ENCODE measurements around the gene ZFX.

ZFX gene

DNA sequence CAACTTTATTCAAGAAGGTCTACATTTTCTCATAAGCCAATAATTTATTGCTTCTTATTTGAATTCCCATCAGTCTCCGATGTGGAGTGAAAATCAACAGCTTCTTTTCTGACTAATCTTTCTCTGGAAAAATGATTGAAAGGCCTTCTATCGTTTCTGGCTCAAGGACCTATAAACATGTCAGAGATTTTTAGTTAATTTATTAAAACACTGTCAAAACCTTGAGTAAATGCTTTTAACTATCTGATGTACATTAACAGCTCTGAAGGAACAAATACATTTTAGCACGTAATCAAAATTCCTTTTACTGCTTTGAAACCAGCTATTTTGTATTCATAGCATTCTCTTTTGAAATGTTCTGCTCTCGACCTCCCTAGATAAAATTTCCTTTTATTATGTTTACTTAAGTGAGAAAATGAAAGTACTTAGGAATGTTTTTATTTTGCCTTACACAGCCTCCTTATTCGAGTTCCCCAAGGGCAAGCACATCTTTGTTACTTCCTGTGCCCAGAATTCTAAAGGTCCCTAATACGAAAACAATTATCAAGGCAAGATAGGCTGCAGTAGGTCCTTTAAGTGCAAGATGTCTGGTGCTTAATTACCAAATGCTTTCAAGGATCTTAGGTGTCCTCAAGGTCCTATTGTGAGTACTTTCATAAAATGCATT is 3.1 kb upstream of the ZFX start:
- H3K4me3 ChIP-seq (ENCODE audit: low read depth, low read length) = no peak overlapping the region
- TF ChIP-seq, protein P1, sequence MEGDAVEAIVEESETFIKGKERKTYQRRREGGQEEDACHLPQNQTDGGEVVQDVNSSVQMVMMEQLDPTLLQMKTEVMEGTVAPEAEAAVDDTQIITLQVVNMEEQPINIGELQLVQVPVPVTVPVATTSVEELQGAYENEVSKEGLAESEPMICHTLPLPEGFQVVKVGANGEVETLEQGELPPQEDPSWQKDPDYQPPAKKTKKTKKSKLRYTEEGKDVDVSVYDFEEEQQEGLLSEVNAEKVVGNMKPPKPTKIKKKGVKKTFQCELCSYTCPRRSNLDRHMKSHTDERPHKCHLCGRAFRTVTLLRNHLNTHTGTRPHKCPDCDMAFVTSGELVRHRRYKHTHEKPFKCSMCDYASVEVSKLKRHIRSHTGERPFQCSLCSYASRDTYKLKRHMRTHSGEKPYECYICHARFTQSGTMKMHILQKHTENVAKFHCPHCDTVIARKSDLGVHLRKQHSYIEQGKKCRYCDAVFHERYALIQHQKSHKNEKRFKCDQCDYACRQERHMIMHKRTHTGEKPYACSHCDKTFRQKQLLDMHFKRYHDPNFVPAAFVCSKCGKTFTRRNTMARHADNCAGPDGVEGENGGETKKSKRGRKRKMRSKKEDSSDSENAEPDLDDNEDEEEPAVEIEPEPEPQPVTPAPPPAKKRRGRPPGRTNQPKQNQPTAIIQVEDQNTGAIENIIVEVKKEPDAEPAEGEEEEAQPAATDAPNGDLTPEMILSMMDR (conservative IDR thresholded peaks at IDR 0.05; ENCODE audit: low read depth, low read length) = no peak
- peak; percentile 39 for DNase-seq (ENCODE audit: low read depth)

DNA sequence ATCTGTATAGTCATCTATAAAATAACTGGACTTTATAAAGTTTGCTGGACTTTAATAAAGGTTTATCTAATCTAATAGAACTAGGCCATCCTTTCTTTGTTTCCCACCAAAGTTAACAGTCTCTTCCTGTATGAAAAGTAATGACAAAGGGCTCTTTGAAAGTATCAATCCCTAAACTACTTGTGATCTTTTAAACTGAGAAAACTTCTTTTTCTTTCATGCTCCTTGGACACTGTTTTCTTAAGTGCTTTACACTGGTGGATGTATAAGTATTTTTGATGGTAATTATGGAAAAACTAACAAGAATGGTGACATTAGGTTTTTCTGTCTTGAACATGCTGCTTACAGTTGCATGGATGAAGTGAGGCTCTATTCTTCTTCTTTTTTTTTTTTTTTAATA is 2.4 kb upstream of the ZFX start:
- H3K4me3 ChIP-seq (ENCODE audit: low read depth, low read length) = no peak overlapping the region
- TF ChIP-seq, protein P1 (conservative IDR thresholded peaks at IDR 0.05; ENCODE audit: low read depth, low read length) = no peak
- no peak for DNase-seq (ENCODE audit: low read depth)

DNA sequence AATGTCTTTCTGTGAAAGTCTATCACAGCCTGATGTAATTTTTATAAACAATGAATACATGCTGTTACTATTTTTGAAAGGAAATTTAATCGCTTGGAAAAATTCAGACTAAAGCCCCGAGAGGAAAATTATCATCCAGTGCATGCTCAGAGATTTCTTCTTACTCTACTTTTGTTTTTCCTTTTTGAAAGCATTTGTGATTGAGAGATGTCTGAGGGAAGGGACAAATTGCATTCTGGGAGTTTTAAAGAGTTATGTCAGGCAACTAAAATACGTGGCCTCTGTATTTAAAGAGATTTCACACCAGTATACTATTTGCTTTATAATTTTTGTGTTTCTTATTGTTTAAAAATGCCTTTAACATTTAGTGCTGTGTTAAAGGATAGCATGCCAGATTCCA is 1.4 kb upstream of the ZFX start:
- peak; percentile 20 for DNase-seq (ENCODE audit: low read depth)
- TF ChIP-seq, protein P1 (conservative IDR thresholded peaks at IDR 0.05; ENCODE audit: low read depth, low read length) = no peak
- H3K4me3 ChIP-seq (ENCODE audit: low read depth, low read length) = no peak overlapping the region

DNA sequence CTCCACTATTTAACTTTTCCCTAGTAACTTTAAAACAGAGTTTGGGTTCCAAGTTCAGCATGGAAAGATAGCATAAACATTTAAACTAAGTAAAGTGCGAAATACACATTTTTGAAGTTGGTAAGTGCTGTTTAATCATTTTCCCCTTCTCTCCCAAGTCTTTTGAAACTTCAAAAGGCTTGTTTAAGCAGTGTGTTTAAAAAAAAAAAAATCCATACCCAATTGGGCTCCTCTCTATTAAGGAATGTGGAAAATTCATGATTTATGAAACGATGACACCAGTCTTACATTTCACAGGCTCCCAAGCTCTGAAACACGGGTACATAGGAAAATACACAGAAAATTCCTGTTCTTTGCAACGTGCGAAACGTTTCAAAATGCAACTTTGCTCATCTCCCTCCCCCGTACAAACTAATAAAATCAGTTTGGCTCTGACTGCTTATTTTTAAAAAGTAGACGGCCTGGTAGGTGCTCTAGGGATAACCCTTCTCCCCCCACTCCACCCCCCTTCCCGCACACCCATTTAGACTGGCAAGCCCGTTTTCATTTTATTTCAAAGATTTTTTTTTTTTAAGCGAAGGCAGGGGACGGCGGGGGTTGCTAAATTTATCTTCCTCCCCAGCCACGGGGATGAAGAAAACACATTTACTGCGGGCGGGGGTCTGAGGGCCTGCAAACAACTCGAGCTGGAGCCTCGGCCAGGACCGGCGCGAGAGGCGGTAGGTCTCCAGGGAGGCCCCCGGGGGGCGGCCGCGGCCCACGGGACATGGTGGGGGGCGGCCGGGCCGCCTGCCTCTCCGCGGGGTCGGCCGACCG is 786 bp upstream of the ZFX start:
- H3K4me3 ChIP-seq (ENCODE audit: low read depth, low read length) = peak overlapping the region; percentile 79
- peak; percentile 64 for DNase-seq (ENCODE audit: low read depth)

GRCh38 chrX:24150051-24150790 is 692 bp downstream of the ZFX start:
- peak; percentile 88 for DNase-seq (ENCODE audit: low read depth)
- TF ChIP-seq, protein P1 (conservative IDR thresholded peaks at IDR 0.05; ENCODE audit: low read depth, low read length) = peak; percentile 36
- peak overlapping the region; percentile 79 for H3K4me3 ChIP-seq (ENCODE audit: low read depth, low read length)

More for the DNA sequence above, 786 bp upstream of the ZFX start:
- TF ChIP-seq, protein P1 (conservative IDR thresholded peaks at IDR 0.05; ENCODE audit: low read depth, low read length) = no peak

GRCh38 chrX:24150898-24151297 is 1.4 kb downstream of the ZFX start:
- DNase-seq (ENCODE audit: low read depth) = no peak
- peak overlapping the region; percentile 79 for H3K4me3 ChIP-seq (ENCODE audit: low read depth, low read length)
- TF ChIP-seq, protein P1 (conservative IDR thresholded peaks at IDR 0.05; ENCODE audit: low read depth, low read length) = no peak
